ENCODE measurements around the gene NSMCE1. TPM values are rescaled to one million over a fixed set of nuclear protein-coding genes. Genes with fewer than 3 reads are reported as not detected.

NSMCE1 gene
- total and polyA plus RNA-seq, 2 of the 4 experiments (the other 2 are of a cell fraction) = 47.5 to 120 TPM

GRCh38 chr16:27285676-27286196 lies 17.2 kb upstream of the NSMCE1 start:
- Histone ChIP-seq H3K27ac (ENCODE audit: insufficient read depth, low read length) (peak overlapping the region; percentile 84), H3K36me3 (ENCODE audit: control insufficient read depth, insufficient read depth, low read length) (no peaks in the 10 kb centered on the region), H2AFZ (replicated peaks; ENCODE audit: low read length, poor library complexity) (peak overlapping the region; percentile 77), H4K91ac (ENCODE audit: insufficient read depth, low read depth, low read length) (peak overlapping the region; percentile 96), H3K9me3 (ENCODE audit: control insufficient read depth, insufficient read depth, low read length) (no peaks in the 10 kb centered on the region), H3K56ac (ENCODE audit: extremely low read depth, insufficient read depth, low read length) (peak overlapping the region; percentile 67; the same call in 1 of the 2 replicates), H3K9me1 (ENCODE audit: insufficient read depth, low read length) (peaks cover 28% of the 10 kb centered on the region), H3K4me1 (ENCODE audit: control insufficient read depth, insufficient read depth, low read length) (peaks cover 13% of the 10 kb centered on the region), H2AK5ac (ENCODE audit: low read depth, low read length) (peak overlapping the region; percentile 98), H2BK15ac (ENCODE audit: low read depth, low read length) (peak overlapping the region; percentile 96), H3K18ac (ENCODE audit: low read depth, low read length) (peak overlapping the region; percentile 86), H2BK20ac (ENCODE audit: low read depth, low read length) (peak overlapping the region; percentile 99), H4K20me1 (ENCODE audit: insufficient read depth, low read length) (no peaks in the 10 kb centered on the region), H3K4me3 (ENCODE audit: insufficient read depth, low read depth, low read length) (no peak overlapping the region), H3K79me1 (ENCODE audit: low read depth in 1 of 2, low read length in 2 of 2) (peaks cover 0 to 12% of the 10 kb centered on the region in 2 experiments; a peak in 1 of 4 replicates), H3K9ac (ENCODE audit: low read depth, low read length) (no peak overlapping the region), H2BK5ac (ENCODE audit: low read depth, low read length, poor library complexity, severe bottlenecking) (peak overlapping the region; percentile 91), H3K23ac (ENCODE audit: low read depth, low read length) (peak overlapping the region; percentile 96), H2BK120ac (ENCODE audit: low read depth, low read length) (peak overlapping the region; percentile 99), H2AK9ac (replicated peaks; ENCODE audit: low read depth, low read length, poor library complexity) (peak overlapping the region; percentile 21), H3K4ac (ENCODE audit: low read depth, low read length) (peak overlapping the region; percentile 99), H3K27me3 (ENCODE audit: control insufficient read depth, insufficient read depth, low read length) (no peaks in the 10 kb centered on the region), H4K5ac (ENCODE audit: low read depth, low read length) (peak overlapping the region; percentile 79), H3K14ac (replicated peaks; ENCODE audit: low read depth, low read length) (peak overlapping the region; percentile 98), H4K8ac (ENCODE audit: low read depth in 2 of 2, low read length in 2 of 2) (peak overlapping the region; percentile 48 to 94; a peak in 3 of 4 replicates), H3K4me2 (ENCODE audit: low read depth, low read length) (no peak overlapping the region)
- intact Hi-C loops (cut with micrococcal nuclease) (no loop called here), in situ Hi-C loops (cut with MboI; ENCODE audit: low sequenced_read_pairs) (no loop called here), dilution Hi-C loops (cut with HindIII; ENCODE audit: low sequenced_read_pairs, unreplicated experiment) (no loop called here)
- TF ChIP-seq RAD21 (IDR thresholded peaks at IDR 0.05; ENCODE audit: low read length) (no peak), MXI1 (IDR thresholded peaks at IDR 0.05; ENCODE audit: borderline replicate concordance, low read depth, low read length) (no peak), POLR2A (IDR thresholded peaks at IDR 0.05; ENCODE audit: low read depth, low read length) (no peak), MAZ (IDR thresholded peaks at IDR 0.05; ENCODE audit: borderline replicate concordance, low read depth, low read length) (no peak), NFE2L2 (IDR thresholded peaks at IDR 0.05; ENCODE audit: low read depth, low read length) (no peak), SMC3 (IDR thresholded peaks at IDR 0.05; ENCODE audit: low read depth, low read length) (no peak), CHD1 (IDR thresholded peaks at IDR 0.05; ENCODE audit: low read depth, low read length) (no peak)
- TF ChIP-seq, protein P1, sequence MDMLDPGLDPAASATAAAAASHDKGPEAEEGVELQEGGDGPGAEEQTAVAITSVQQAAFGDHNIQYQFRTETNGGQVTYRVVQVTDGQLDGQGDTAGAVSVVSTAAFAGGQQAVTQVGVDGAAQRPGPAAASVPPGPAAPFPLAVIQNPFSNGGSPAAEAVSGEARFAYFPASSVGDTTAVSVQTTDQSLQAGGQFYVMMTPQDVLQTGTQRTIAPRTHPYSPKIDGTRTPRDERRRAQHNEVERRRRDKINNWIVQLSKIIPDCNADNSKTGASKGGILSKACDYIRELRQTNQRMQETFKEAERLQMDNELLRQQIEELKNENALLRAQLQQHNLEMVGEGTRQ (IDR thresholded peaks at IDR 0.05; ENCODE audit: low read depth, low read length) = no peak
- TF ChIP-seq, protein P2, sequence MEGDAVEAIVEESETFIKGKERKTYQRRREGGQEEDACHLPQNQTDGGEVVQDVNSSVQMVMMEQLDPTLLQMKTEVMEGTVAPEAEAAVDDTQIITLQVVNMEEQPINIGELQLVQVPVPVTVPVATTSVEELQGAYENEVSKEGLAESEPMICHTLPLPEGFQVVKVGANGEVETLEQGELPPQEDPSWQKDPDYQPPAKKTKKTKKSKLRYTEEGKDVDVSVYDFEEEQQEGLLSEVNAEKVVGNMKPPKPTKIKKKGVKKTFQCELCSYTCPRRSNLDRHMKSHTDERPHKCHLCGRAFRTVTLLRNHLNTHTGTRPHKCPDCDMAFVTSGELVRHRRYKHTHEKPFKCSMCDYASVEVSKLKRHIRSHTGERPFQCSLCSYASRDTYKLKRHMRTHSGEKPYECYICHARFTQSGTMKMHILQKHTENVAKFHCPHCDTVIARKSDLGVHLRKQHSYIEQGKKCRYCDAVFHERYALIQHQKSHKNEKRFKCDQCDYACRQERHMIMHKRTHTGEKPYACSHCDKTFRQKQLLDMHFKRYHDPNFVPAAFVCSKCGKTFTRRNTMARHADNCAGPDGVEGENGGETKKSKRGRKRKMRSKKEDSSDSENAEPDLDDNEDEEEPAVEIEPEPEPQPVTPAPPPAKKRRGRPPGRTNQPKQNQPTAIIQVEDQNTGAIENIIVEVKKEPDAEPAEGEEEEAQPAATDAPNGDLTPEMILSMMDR (conservative IDR thresholded peaks at IDR 0.05; ENCODE audit: low read depth, low read length) = no peak
- 70% methylated on average over 2 of the region's 6 CpGs; no CpG with 5 or more reads in 1 of the 2 experiments for WGBS, 2 experiments (ENCODE audit: extremely low coverage in 2 of 2, insufficient read length in 1 of 2)
- CTCF ChIA-PET = no interaction called here
- POLR2A ChIA-PET (ENCODE audit: unreplicated experiment) = no interaction called here
- ATAC-seq (ENCODE audit: low read depth) (no peak), DNase-seq (no peak)
- BruUV-seq (replicated peaks) = no TSS peak
